GM19395 (cell line): ENCODE results near the gene CCDC88A.
"Not testable (repeated sequence)": the region's sequence is repeated elsewhere in the genome, so short reads cannot be mapped to it uniquely, and the experiment has no call there.

Experiments
- ATAC-seq: cut with Tn5 transposase; IDR thresholded peaks from one replicate; pipeline ENCODE4 v1.9.1; 2021; ENCODE audit warnings: mild to moderate bottlenecking, moderate library complexity; ENCODE audit not compliant: unreplicated experiment

Gene CCDC88A

DNA sequence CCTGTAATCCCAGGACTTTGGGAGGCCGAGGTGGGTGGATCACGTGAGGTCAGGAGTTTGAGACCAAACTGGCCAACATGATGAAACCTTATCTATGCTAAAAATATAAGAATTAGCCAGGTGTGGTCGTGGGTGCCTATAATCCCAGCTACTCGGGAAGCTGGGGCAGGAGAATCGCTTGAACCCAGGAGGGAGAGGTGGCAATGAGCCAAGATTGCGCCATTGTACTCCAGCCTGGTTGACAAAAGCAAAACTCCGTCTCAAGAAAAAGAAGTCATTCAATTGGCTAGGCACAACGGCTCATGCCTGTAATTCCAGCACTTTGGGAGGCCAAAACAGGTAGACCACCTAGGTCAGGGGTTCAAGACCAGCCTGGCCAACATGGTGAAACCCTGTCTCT lies 178.1 kb downstream of the CCDC88A start:
- ATAC-seq, result not testable (repeated sequence)

DNA sequence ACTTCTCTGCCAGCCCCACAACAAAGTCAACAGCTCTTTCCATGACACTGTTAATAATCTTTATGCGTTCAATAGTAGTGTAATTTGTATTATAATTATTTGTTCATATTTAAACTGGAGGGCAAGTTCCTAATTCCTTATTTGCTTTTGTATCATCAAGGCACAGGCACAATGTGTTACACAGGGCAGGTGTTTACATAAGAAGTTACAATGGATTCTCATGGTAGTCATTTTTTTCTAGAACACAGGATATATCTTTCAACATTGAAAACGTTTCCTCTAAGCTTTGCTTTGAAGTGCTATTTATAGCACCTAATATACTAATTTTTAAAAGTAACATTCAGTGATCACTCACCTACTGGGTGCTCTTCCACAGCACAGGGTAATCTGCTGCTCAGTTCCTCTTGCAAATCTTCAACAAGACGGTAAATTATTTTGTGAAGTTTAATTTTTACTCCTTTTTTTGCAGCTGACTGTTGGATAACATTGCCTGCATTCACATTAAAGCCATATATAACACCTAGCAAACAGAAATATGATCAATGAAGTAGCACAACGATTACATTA lies 179.9 kb downstream of the CCDC88A start:
- no peak for ATAC-seq
